ENCODE measurements around the gene MUC5AC. TPM values are rescaled to one million over a fixed set of nuclear protein-coding genes. Genes with fewer than 3 reads are reported as not detected.

The MUC5AC gene
- total RNA-seq, 2 donors from 2014 or later = not detected

- no peak for DNase-seq
- Histone ChIP-seq H3K9ac (ENCODE audit: extremely low read depth, low read length, poor library complexity, severe bottlenecking) (no peak overlapping the region), H3K9me3 (ENCODE audit: control insufficient read depth, low read length) (no peaks in the 10 kb centered on the region), H3K27ac (ENCODE audit: low read depth, low read length) (no peak overlapping the region), H3K4me3 (ENCODE audit: low read length) (no peak overlapping the region), H3K27me3 (ENCODE audit: control insufficient read depth, insufficient read depth, low read length, poor library complexity, severe bottlenecking) (no peaks in the 10 kb centered on the region), H3K36me3 (ENCODE audit: control insufficient read depth, insufficient read depth, low read length) (no peaks in the 10 kb centered on the region), H3K4me1 (ENCODE audit: control insufficient read depth, insufficient read depth, low read length) (no peaks in the 10 kb centered on the region)
- no peak for TF ChIP-seq CTCF (conservative IDR thresholded peaks at IDR 0.05)
- Mint-ChIP-seq H3K27ac (no peak overlapping the region), H3K36me3 (ENCODE audit: low read depth) (no peaks in the 10 kb centered on the region), H3K9me3 (no peaks in the 10 kb centered on the region), H3K4me1 (no peaks in the 10 kb centered on the region), H3K4me3 (no peak overlapping the region), H3K27me3 (ENCODE audit: insufficient read depth) (no peaks in the 10 kb centered on the region)
- 87 to 90% methylated on average over 16 to 28 of the region's 28 CpGs for WGBS, 2 experiments (ENCODE audit: insufficient coverage in 1 of 2, insufficient read length in 1 of 2)
These were observed 48.4 kb upstream of the MUC5AC start for GRCh38 chr11:1109101-1109917.

- Mint-ChIP-seq H3K4me1 (no peaks in the 10 kb centered on the region), H3K4me3 (no peak overlapping the region), H3K27me3 (ENCODE audit: insufficient read depth) (no peaks in the 10 kb centered on the region), H3K9me3 (no peaks in the 10 kb centered on the region), H3K36me3 (ENCODE audit: low read depth) (no peaks in the 10 kb centered on the region), H3K27ac (no peak overlapping the region)
- Histone ChIP-seq H3K9ac (ENCODE audit: extremely low read depth, low read length, poor library complexity, severe bottlenecking) (no peak overlapping the region), H3K9me3 (ENCODE audit: control insufficient read depth, low read length) (no peaks in the 10 kb centered on the region), H3K36me3 (ENCODE audit: control insufficient read depth, insufficient read depth, low read length) (no peaks in the 10 kb centered on the region), H3K4me1 (ENCODE audit: control insufficient read depth, insufficient read depth, low read length) (no peaks in the 10 kb centered on the region), H3K27ac (ENCODE audit: low read depth, low read length) (no peak overlapping the region), H3K27me3 (ENCODE audit: control insufficient read depth, insufficient read depth, low read length, poor library complexity, severe bottlenecking) (no peaks in the 10 kb centered on the region), H3K4me3 (ENCODE audit: low read length) (no peak overlapping the region)
- 87 to 89% methylated on average over 24 to 38 of the region's 39 CpGs for WGBS, 2 experiments (ENCODE audit: insufficient coverage in 1 of 2, insufficient read length in 1 of 2)
- DNase-seq = no peak
- TF ChIP-seq CTCF (conservative IDR thresholded peaks at IDR 0.05) = no peak
These were observed 47.6 kb upstream of the MUC5AC start for GRCh38 chr11:1109918-1110705.

- no peaks in the 10 kb centered on the region for H3K27me3 Mint-ChIP-seq (ENCODE audit: insufficient read depth)
- H3K36me3 Mint-ChIP-seq (ENCODE audit: low read depth) = no peaks in the 10 kb centered on the region
- no peaks in the 10 kb centered on the region for H3K9me3 Mint-ChIP-seq
- Histone ChIP-seq H3K27me3 (ENCODE audit: control insufficient read depth, insufficient read depth, low read length, poor library complexity, severe bottlenecking) (no peaks in the 10 kb centered on the region), H3K4me1 (ENCODE audit: control insufficient read depth, insufficient read depth, low read length) (no peaks in the 10 kb centered on the region), H3K9me3 (ENCODE audit: control insufficient read depth, low read length) (no peaks in the 10 kb centered on the region), H3K27ac (ENCODE audit: low read depth, low read length) (no peak overlapping the region), H3K4me3 (ENCODE audit: low read length) (no peak overlapping the region), H3K9ac (ENCODE audit: extremely low read depth, low read length, poor library complexity, severe bottlenecking) (no peak overlapping the region), H3K36me3 (ENCODE audit: control insufficient read depth, insufficient read depth, low read length) (no peaks in the 10 kb centered on the region)
- no peaks in the 10 kb centered on the region for H3K4me1 Mint-ChIP-seq
- no peak for TF ChIP-seq CTCF (conservative IDR thresholded peaks at IDR 0.05)
- peak; percentile 28 for DNase-seq
- H3K4me3 Mint-ChIP-seq = no peak overlapping the region
- no peak overlapping the region for H3K27ac Mint-ChIP-seq
- 92 to 98% methylated on average over 9 to 10 of the region's 10 CpGs for WGBS, 2 experiments (ENCODE audit: insufficient coverage in 1 of 2, insufficient read length in 1 of 2)
These were observed 46.1 kb upstream of the MUC5AC start for GRCh38 chr11:1111545-1112212.
